Endodermal cell (in vitro differentiated cells): ENCODE measurements around the gene GLT1D1. TPM values are rescaled to one million over a fixed set of nuclear protein-coding genes. Genes with fewer than 3 reads are reported as not detected.

ENCODE experiments used
- DNase-seq: peaks from one replicate; pipeline ENCODE4 v3.0.0-alpha.2; 2017
- H3K27ac ChIP-seq: 2 replicates; pipeline ENCODE4 v1.5.1; 2013; ENCODE audit warnings: mild to moderate bottlenecking, low read depth, low read length, moderate library complexity
- H3K27me3 ChIP-seq: 2 replicates; pipeline ENCODE4 v1.6.1; 2013; ENCODE audit warnings: mild to moderate bottlenecking, low read length, moderate library complexity; ENCODE audit not compliant: insufficient read depth, control insufficient read depth, poor library complexity, severe bottlenecking
- H3K36me3 ChIP-seq: 2 replicates; pipeline ENCODE4 v1.7.0; 2013; ENCODE audit warnings: mild to moderate bottlenecking, low read length, moderate library complexity; ENCODE audit not compliant: control insufficient read depth, insufficient read depth
- H3K4me1 ChIP-seq: one replicate; pipeline ENCODE4 v1.7.0; 2013; ENCODE audit warnings: low read length; ENCODE audit not compliant: control insufficient read depth, insufficient read depth
- H3K4me3 ChIP-seq: 2 replicates; pipeline ENCODE4 v1.5.1; 2013; ENCODE audit warnings: mild to moderate bottlenecking, low read length, moderate library complexity
- H3K9ac ChIP-seq: 2 replicates; pipeline ENCODE4 v1.6.1; 2013; ENCODE audit warnings: mild to moderate bottlenecking, low read length, moderate library complexity; ENCODE audit not compliant: poor library complexity, severe bottlenecking; ENCODE audit errors: extremely low read depth
- H3K9me3 ChIP-seq: 2 replicates; pipeline ENCODE4 v1.6.1; 2013; ENCODE audit warnings: mild to moderate bottlenecking, low read length, moderate library complexity; ENCODE audit not compliant: control insufficient read depth
- H3K27ac Mint-ChIP-seq: 2 replicates; pipeline ENCODE4 v1.8.0; 2020; ENCODE audit warnings: mixed read lengths
- H3K27me3 Mint-ChIP-seq: 2 replicates; pipeline ENCODE4 v1.8.0; 2021; ENCODE audit warnings: mild to moderate bottlenecking, mixed read lengths; ENCODE audit not compliant: insufficient read depth
- H3K36me3 Mint-ChIP-seq: 2 replicates; pipeline ENCODE4 v1.8.0; 2020; ENCODE audit warnings: low read depth, mixed read lengths
- H3K4me1 Mint-ChIP-seq: 2 replicates; pipeline ENCODE4 v1.8.0; 2020; ENCODE audit warnings: mixed read lengths
- H3K4me3 Mint-ChIP-seq: 2 replicates; pipeline ENCODE4 v1.8.0; 2020; ENCODE audit warnings: mild to moderate bottlenecking, moderate library complexity, mixed read lengths
- H3K9me3 Mint-ChIP-seq: 2 replicates; pipeline ENCODE4 v1.8.0; 2020; ENCODE audit warnings: mild to moderate bottlenecking, mixed read lengths
- CTCF ChIP-seq: fragments of 200-600 bp; sonication (generic); conservative IDR thresholded peaks from 2 replicates; pipeline ENCODE4 v1.5.0; 2021; ENCODE audit warnings: antibody characterized with exemption, mild to moderate bottlenecking
- WGBS, 2 experiments: methylation state at CpG; one replicate each; pipeline versions ENCODE4 v1.1.5 to v1.1.7; 2013; ENCODE audit warnings: missing lambda C conversion rate in 2 of 2, mixed read lengths in 1 of 2; ENCODE audit not compliant: insufficient coverage in 1 of 2, insufficient read length in 1 of 2; 5-methylcytosine and 5-hydroxymethylcytosine counted together
- total RNA-seq, 2 donors: library from RNA; stranded (reverse); fragmentation: NEBNext Ultra II Directional in 1 of 2; extraction: Animal tissue kit (Norgen Biotek cat#: 25700) in 1 of 2; gene quantifications; 2 replicates in 1 of 2; 3 replicates in 1 of 2; pipeline ENCODE4 v1.2.1, GENCODE V29; 2021

The GLT1D1 gene
- total RNA-seq, 2 donors from 2014 or later: 23.8 to 25.4 TPM

GRCh38 chr12:128920468-128920867, 67.2 kb downstream of the GLT1D1 start:
- Histone ChIP-seq H3K27me3 (no peaks in the 10 kb centered on the region), H3K9ac (no peak overlapping the region), H3K36me3 (peaks cover 19% of the 10 kb centered on the region), H3K4me1 (no peaks in the 10 kb centered on the region), H3K27ac (no peak overlapping the region), H3K4me3 (no peak overlapping the region), H3K9me3 (no peaks in the 10 kb centered on the region)
- 95 to 100% methylated on average over 6 to 8 of the region's 8 CpGs for WGBS, 2 experiments
- no peak overlapping the region for H3K4me3 Mint-ChIP-seq
- DNase-seq: no peak
- H3K27ac Mint-ChIP-seq: no peak overlapping the region
- peaks cover 34% of the 10 kb centered on the region for H3K36me3 Mint-ChIP-seq
- H3K4me1 Mint-ChIP-seq: no peaks in the 10 kb centered on the region
- no peak for TF ChIP-seq CTCF
- no peaks in the 10 kb centered on the region for H3K27me3 Mint-ChIP-seq
- H3K9me3 Mint-ChIP-seq: no peaks in the 10 kb centered on the region

- Mint-ChIP-seq H3K27ac (no peak overlapping the region), H3K27me3 (no peaks in the 10 kb centered on the region), H3K36me3 (peaks cover 16% of the 10 kb centered on the region), H3K4me3 (no peak overlapping the region), H3K4me1 (peaks cover 4% of the 10 kb centered on the region), H3K9me3 (no peaks in the 10 kb centered on the region)
- Histone ChIP-seq H3K27ac (no peak overlapping the region), H3K4me3 (no peak overlapping the region), H3K4me1 (no peaks in the 10 kb centered on the region), H3K36me3 (peaks cover 10% of the 10 kb centered on the region), H3K9me3 (no peaks in the 10 kb centered on the region), H3K27me3 (no peaks in the 10 kb centered on the region), H3K9ac (no peak overlapping the region)
- DNase-seq: no peak
- 87 to 88% methylated on average over 5 to 12 of the region's 12 CpGs for WGBS, 2 experiments
- no peak for TF ChIP-seq CTCF
Measured at GRCh38 chr12:128928361-128928760, 75.1 kb downstream of the GLT1D1 start.

GRCh38 chr12:128929057-128929456, 75.8 kb downstream of the GLT1D1 start:
- Mint-ChIP-seq H3K9me3 (no peaks in the 10 kb centered on the region), H3K4me3 (no peak overlapping the region), H3K27ac (no peak overlapping the region), H3K36me3 (peaks cover 16% of the 10 kb centered on the region), H3K4me1 (peaks cover 4% of the 10 kb centered on the region), H3K27me3 (no peaks in the 10 kb centered on the region)
- 93 to 97% methylated on average over 11 to 12 of the region's 12 CpGs for WGBS, 2 experiments
- Histone ChIP-seq H3K27me3 (no peaks in the 10 kb centered on the region), H3K4me1 (no peaks in the 10 kb centered on the region), H3K9me3 (no peaks in the 10 kb centered on the region), H3K9ac (no peak overlapping the region), H3K4me3 (no peak overlapping the region), H3K27ac (no peak overlapping the region), H3K36me3 (peaks cover 14% of the 10 kb centered on the region)
- DNase-seq: peak; percentile 19
- no peak for TF ChIP-seq CTCF
